OCI-LY3 (cell line): ENCODE results near the gene AMY2A.
"Not testable (repeated sequence)": the region's sequence is repeated elsewhere in the genome, so short reads cannot be mapped to it uniquely, and the experiment has no call there.

Experiments
- H2AFZ ChIP-seq: fragments of 200-600, 300-600 bp; shearing (Covaris generic); 2 replicates; pipeline ENCODE4 v1.6.0; 2014; ENCODE audit warnings: antibody characterized with exemption, low read depth, low read length
- H3K27ac ChIP-seq: fragments of 200-600, 300-600 bp; sonication (generic); 2 replicates; pipeline ENCODE4 v1.5.1; 2014; ENCODE audit warnings: mild to moderate bottlenecking, low read length, moderate library complexity, mixed read lengths
- H3K27me3 ChIP-seq: fragments of 200-600, 300-600 bp; sonication (generic); 2 replicates; pipeline ENCODE4 v1.6.1; 2014; ENCODE audit warnings: low read depth, low read length, mixed read lengths
- H3K36me3 ChIP-seq: fragments of 200-600, 300-600 bp; sonication (generic); replicated peaks from 2 replicates; pipeline ENCODE3; 2014; ENCODE audit warnings: low read depth, low read length, mixed read lengths
- H3K4me1 ChIP-seq: fragments of 300-600, 200-600 bp; sonication (generic); 2 replicates; pipeline ENCODE4 v1.6.1; 2014; ENCODE audit warnings: low read length, mixed read lengths
- H3K4me2 ChIP-seq: fragments of 200-600, 300-600 bp; sonication (generic); 2 replicates; pipeline ENCODE4 v1.6.1; 2014; ENCODE audit warnings: low read length, mixed read lengths
- H3K4me3 ChIP-seq: fragments of 300-600, 200-600 bp; sonication (generic); 2 replicates; pipeline ENCODE4 v1.5.1; 2014; ENCODE audit warnings: antibody characterized with exemption, mild to moderate bottlenecking, low read length, moderate library complexity
- H3K79me2 ChIP-seq: fragments of 300-600, 200-600 bp; shearing (Covaris generic); 2 replicates; pipeline ENCODE4 v1.6.1; 2014; ENCODE audit warnings: mild to moderate bottlenecking, low read length, mixed read lengths
- H3K9ac ChIP-seq: fragments of 300-600, 200-600 bp; shearing (Covaris generic); 2 replicates; pipeline ENCODE4 v1.6.0; 2014; ENCODE audit warnings: mild to moderate bottlenecking, low read length, moderate library complexity
- H3K9me3 ChIP-seq: fragments of 200-600, 300-600 bp; shearing (Covaris generic); 2 replicates; pipeline ENCODE4 v1.6.1; 2014; ENCODE audit warnings: low read length, mixed read lengths; ENCODE audit not compliant: insufficient read depth
- H4K20me1 ChIP-seq: fragments of 200-600, 300-600 bp; sonication (generic); 2 replicates; pipeline ENCODE4 v1.6.1; 2016; ENCODE audit warnings: low read length, mixed read lengths; ENCODE audit not compliant: insufficient read depth
- CTCF ChIP-seq: fragments of 200-600, 300-600 bp; sonication (generic); IDR thresholded peaks from 2 replicates; pipeline ENCODE4 v1.5.1; 2014; ENCODE audit warnings: antibody characterized with exemption, low read length, low read depth
- EZH2phosphoT487 ChIP-seq: fragments of 200-600 bp; shearing (Covaris generic); IDR thresholded peaks from 2 replicates; pipeline ENCODE4 v1.6.1; 2018; ENCODE audit warnings: antibody characterized with exemption, mixed run types, low read depth

Gene AMY2A

GRCh38 chr1:103616994-103617477, at the start of gene AMY2A:
TSS of gene AMY2A (plus strand) at chr1:103617427. CDS start at chr1:103617441, 14 bp downstream.
- not testable (repeated sequence) for H3K27ac ChIP-seq, H4K20me1 ChIP-seq, H3K4me1 ChIP-seq, H3K9me3 ChIP-seq, H3K36me3 ChIP-seq, H3K79me2 ChIP-seq, H3K9ac ChIP-seq, H2AFZ ChIP-seq, H3K4me3 ChIP-seq, H3K27me3 ChIP-seq, H3K4me2 ChIP-seq

- no peaks in the 10 kb centered on the region for H3K27me3 ChIP-seq
- H3K27ac ChIP-seq, result no peak overlapping the region
- no peak overlapping the region for H3K4me2 ChIP-seq
- TF ChIP-seq CTCF, result no peak
- no peak for TF ChIP-seq EZH2phosphoT487
- no peak overlapping the region for H3K4me3 ChIP-seq
- H3K9me3 ChIP-seq, result no peaks in the 10 kb centered on the region
- no peaks in the 10 kb centered on the region for H4K20me1 ChIP-seq
- no peak overlapping the region for H2AFZ ChIP-seq
- H3K4me1 ChIP-seq, result no peaks in the 10 kb centered on the region
- peaks cover 2% of the 10 kb centered on the region for H3K36me3 ChIP-seq
- no peaks in the 10 kb centered on the region for H3K79me2 ChIP-seq
- no peak overlapping the region for H3K9ac ChIP-seq
Measured at GRCh38 chr1:103569493-103569892, 47.7 kb upstream of the AMY2A start.

DNA sequence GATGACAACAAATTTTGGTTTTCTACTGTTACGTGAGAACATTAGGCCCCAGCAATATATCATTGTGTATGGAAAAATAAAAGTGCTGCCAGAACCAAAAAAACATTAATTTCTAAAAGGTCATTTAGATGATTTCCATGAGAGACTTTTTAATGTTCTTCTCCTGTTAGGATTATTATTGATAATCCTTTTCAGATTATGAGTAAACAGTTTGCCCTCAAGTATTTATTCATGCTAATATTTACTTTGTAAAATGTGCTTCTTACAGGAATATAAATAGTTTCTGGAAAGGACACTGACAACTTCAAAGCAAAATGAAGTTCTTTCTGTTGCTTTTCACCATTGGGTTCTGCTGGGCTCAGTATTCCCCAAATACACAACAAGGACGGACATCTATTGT, 45.9 kb upstream of the AMY2A start, which contains the start of gene AMY2B:
Gene AMY2B, plus strand, starts transcription at position 301 of the 400 bp plus-strand sequence. Its CDS starts 14 bp downstream, at position 315.
- H3K4me3 ChIP-seq, H3K27me3 ChIP-seq, H3K27ac ChIP-seq, H3K9me3 ChIP-seq, H3K9ac ChIP-seq, H2AFZ ChIP-seq, H3K79me2 ChIP-seq, H4K20me1 ChIP-seq, H3K4me2 ChIP-seq, H3K36me3 ChIP-seq, H3K4me1 ChIP-seq: not testable (repeated sequence)

- no peaks in the 10 kb centered on the region for H3K27me3 ChIP-seq
- H3K4me2 ChIP-seq, result no peak overlapping the region
- no peaks in the 10 kb centered on the region for H3K79me2 ChIP-seq
- TF ChIP-seq EZH2phosphoT487 (no peak), CTCF (no peak)
- no peaks in the 10 kb centered on the region for H3K36me3 ChIP-seq
- no peak overlapping the region for H3K4me3 ChIP-seq
- no peaks in the 10 kb centered on the region for H3K9me3 ChIP-seq
- H3K27ac ChIP-seq, result no peak overlapping the region
- H4K20me1 ChIP-seq, result no peaks in the 10 kb centered on the region
- H2AFZ ChIP-seq, result no peak overlapping the region
- H3K9ac ChIP-seq, result no peak overlapping the region
- H3K4me1 ChIP-seq, result peaks cover 6% of the 10 kb centered on the region; the same call in 1 of the 2 replicates
Measured at GRCh38 chr1:103576065-103576464, 41.2 kb upstream of the AMY2A start.

GRCh38 chr1:103576784-103577183, 40.4 kb upstream of the AMY2A start:
- not testable (repeated sequence) for H3K4me3 ChIP-seq, H2AFZ ChIP-seq, H3K4me2 ChIP-seq, H3K36me3 ChIP-seq, H3K9ac ChIP-seq, H4K20me1 ChIP-seq, H3K4me1 ChIP-seq, H3K27me3 ChIP-seq, H3K79me2 ChIP-seq, H3K27ac ChIP-seq, H3K9me3 ChIP-seq
